Measurements from ENCODE around the gene B9D2. TPM values are rescaled to one million over a fixed set of nuclear protein-coding genes. Genes with fewer than 3 reads are reported as not detected.

Gene B9D2
- polyA plus RNA-seq, 1 of the 3 experiments (the other 2 are of a cell fraction): 13.3 TPM

DNA sequence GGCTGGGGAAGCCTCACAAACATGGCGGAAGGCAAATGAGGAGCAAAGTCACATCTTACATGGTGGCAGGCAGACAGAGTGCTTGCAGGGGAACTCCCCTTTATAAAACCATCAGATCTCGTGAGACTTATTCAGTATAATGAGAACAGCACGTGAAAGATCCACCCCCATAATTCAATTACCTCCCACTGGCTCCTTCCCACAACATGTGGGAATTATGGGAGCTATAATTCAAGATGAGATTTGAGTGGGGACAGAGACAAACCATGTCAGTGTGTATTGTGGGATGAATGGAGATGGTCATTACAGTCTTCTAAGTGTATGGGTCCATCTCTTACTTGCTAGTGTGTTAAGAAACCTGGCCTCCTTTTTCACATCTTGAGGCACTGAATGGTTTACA lies 38.1 kb upstream of the B9D2 start:
- H3K9me3 ChIP-seq: no peaks in the 10 kb centered on the region
- H3K4me3 ChIP-seq (ENCODE audit: low read depth in 2 of 2, low read length in 1 of 2): no peak overlapping the region
- POLR2A ChIA-PET: no interaction called here
- no peak for TF ChIP-seq RAD21 (IDR thresholded peaks at IDR 0.05; ENCODE audit: low read length)
- no peak for TF ChIP-seq CHD2 (IDR thresholded peaks at IDR 0.05; ENCODE audit: low read length, partially characterized antibody)
- TF ChIP-seq, protein P1, sequence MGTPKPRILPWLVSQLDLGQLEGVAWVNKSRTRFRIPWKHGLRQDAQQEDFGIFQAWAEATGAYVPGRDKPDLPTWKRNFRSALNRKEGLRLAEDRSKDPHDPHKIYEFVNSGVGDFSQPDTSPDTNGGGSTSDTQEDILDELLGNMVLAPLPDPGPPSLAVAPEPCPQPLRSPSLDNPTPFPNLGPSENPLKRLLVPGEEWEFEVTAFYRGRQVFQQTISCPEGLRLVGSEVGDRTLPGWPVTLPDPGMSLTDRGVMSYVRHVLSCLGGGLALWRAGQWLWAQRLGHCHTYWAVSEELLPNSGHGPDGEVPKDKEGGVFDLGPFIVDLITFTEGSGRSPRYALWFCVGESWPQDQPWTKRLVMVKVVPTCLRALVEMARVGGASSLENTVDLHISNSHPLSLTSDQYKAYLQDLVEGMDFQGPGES (IDR thresholded peaks at IDR 0.05; ENCODE audit: low read depth, low read length): no peak
- H3K4me1 ChIP-seq (ENCODE audit: control insufficient read depth in 1 of 2, insufficient read depth in 2 of 2, low read depth in 1 of 2, low read length in 1 of 2): peaks cover 5 to 11% of the 10 kb centered on the region in 2 experiments; a peak in 2 of 4 replicates
- no peaks in the 10 kb centered on the region for H3F3A ChIP-seq (replicated peaks; ENCODE audit: insufficient read depth)
- no peak overlapping the region for H2AFZ ChIP-seq (ENCODE audit: low read depth)
- WGBS (ENCODE audit: low lambda C conversion rate): 72% methylated on average over 3 of the region's 3 CpGs
- H3K9ac ChIP-seq: no peak overlapping the region
- H3K79me2 ChIP-seq (ENCODE audit: insufficient read depth): peaks cover 26% of the 10 kb centered on the region
- no peaks in the 10 kb centered on the region for H3K36me3 ChIP-seq (replicated peaks in 1 of 2; ENCODE audit: control insufficient read depth in 1 of 2, insufficient read depth in 2 of 2, low read length in 1 of 2)
- H3K4me2 ChIP-seq: no peak overlapping the region
- CTCF ChIA-PET: interaction anchor here (1.5 kb wide), 1 partner anchor 49 kb away, joined by 5 read pairs; no protein-coding TSS in a partner anchor
- no peak overlapping the region for H3K27ac ChIP-seq (ENCODE audit: low read depth in 2 of 2, low read length in 1 of 2)
- no peaks in the 10 kb centered on the region for H4K20me1 ChIP-seq (ENCODE audit: insufficient read depth)
- no peak for DNase-seq
- no peaks in the 10 kb centered on the region for H3K27me3 ChIP-seq (ENCODE audit: insufficient read depth)
- no peaks in the 10 kb centered on the region for H3K9me2 ChIP-seq

GRCh38 chr19:41401483-41401882 lies 37.5 kb upstream of the B9D2 start:
- peaks cover 5 to 11% of the 10 kb centered on the region in 2 experiments; a peak in 2 of 4 replicates for H3K4me1 ChIP-seq (ENCODE audit: control insufficient read depth in 1 of 2, insufficient read depth in 2 of 2, low read depth in 1 of 2, low read length in 1 of 2)
- no peak overlapping the region for H3K27ac ChIP-seq (ENCODE audit: low read depth in 2 of 2, low read length in 1 of 2)
- H3K27me3 ChIP-seq (ENCODE audit: insufficient read depth): no peaks in the 10 kb centered on the region
- H3K9me3 ChIP-seq: no peaks in the 10 kb centered on the region
- POLR2A ChIA-PET: no interaction called here
- no peak for DNase-seq
- CTCF ChIA-PET: interaction anchor here (1.5 kb wide), 1 partner anchor 49 kb away, joined by 5 read pairs; no protein-coding TSS in a partner anchor
- H3K9ac ChIP-seq: no peak overlapping the region
- H3K9me2 ChIP-seq: no peaks in the 10 kb centered on the region
- H2AFZ ChIP-seq (ENCODE audit: low read depth): no peak overlapping the region
- H3K79me2 ChIP-seq (ENCODE audit: insufficient read depth): peaks cover 30% of the 10 kb centered on the region
- WGBS (ENCODE audit: low lambda C conversion rate): 76% methylated on average over 4 of the region's 4 CpGs
- no peak overlapping the region for H3K4me3 ChIP-seq (ENCODE audit: low read depth in 2 of 2, low read length in 1 of 2)
- no peaks in the 10 kb centered on the region for H3F3A ChIP-seq (replicated peaks; ENCODE audit: insufficient read depth)
- H4K20me1 ChIP-seq (ENCODE audit: insufficient read depth): no peaks in the 10 kb centered on the region
- H3K36me3 ChIP-seq (replicated peaks in 1 of 2; ENCODE audit: control insufficient read depth in 1 of 2, insufficient read depth in 2 of 2, low read length in 1 of 2): no peaks in the 10 kb centered on the region
- TF ChIP-seq FOXJ3 (CRISPR knock-in tag; IDR thresholded peaks at IDR 0.05): no peak
- TF ChIP-seq YY1 (IDR thresholded peaks at IDR 0.05; ENCODE audit: low read depth): no peak
- TF ChIP-seq, protein P2, sequence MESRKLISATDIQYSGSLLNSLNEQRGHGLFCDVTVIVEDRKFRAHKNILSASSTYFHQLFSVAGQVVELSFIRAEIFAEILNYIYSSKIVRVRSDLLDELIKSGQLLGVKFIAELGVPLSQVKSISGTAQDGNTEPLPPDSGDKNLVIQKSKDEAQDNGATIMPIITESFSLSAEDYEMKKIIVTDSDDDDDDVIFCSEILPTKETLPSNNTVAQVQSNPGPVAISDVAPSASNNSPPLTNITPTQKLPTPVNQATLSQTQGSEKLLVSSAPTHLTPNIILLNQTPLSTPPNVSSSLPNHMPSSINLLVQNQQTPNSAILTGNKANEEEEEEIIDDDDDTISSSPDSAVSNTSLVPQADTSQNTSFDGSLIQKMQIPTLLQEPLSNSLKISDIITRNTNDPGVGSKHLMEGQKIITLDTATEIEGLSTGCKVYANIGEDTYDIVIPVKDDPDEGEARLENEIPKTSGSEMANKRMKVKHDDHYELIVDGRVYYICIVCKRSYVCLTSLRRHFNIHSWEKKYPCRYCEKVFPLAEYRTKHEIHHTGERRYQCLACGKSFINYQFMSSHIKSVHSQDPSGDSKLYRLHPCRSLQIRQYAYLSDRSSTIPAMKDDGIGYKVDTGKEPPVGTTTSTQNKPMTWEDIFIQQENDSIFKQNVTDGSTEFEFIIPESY (IDR thresholded peaks at IDR 0.05; ENCODE audit: borderline replicate concordance, low read depth): no peak
- TF ChIP-seq, protein P3, sequence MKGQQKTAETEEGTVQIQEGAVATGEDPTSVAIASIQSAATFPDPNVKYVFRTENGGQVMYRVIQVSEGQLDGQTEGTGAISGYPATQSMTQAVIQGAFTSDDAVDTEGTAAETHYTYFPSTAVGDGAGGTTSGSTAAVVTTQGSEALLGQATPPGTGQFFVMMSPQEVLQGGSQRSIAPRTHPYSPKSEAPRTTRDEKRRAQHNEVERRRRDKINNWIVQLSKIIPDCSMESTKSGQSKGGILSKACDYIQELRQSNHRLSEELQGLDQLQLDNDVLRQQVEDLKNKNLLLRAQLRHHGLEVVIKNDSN (IDR thresholded peaks at IDR 0.05; ENCODE audit: borderline replicate concordance, low read depth): no peak
- TF ChIP-seq GABPA (IDR thresholded peaks at IDR 0.05; ENCODE audit: low read depth): no peak
- TF ChIP-seq RFX5 (IDR thresholded peaks at IDR 0.05; ENCODE audit: low read length): no peak
- TF ChIP-seq, protein P1 (IDR thresholded peaks at IDR 0.05; ENCODE audit: low read depth, low read length): no peak
- no peak for TF ChIP-seq RAD21 (IDR thresholded peaks at IDR 0.05; ENCODE audit: low read length)
- no peak for TF ChIP-seq NFIC (IDR thresholded peaks at IDR 0.05; ENCODE audit: borderline replicate concordance)
- TF ChIP-seq, protein P4, sequence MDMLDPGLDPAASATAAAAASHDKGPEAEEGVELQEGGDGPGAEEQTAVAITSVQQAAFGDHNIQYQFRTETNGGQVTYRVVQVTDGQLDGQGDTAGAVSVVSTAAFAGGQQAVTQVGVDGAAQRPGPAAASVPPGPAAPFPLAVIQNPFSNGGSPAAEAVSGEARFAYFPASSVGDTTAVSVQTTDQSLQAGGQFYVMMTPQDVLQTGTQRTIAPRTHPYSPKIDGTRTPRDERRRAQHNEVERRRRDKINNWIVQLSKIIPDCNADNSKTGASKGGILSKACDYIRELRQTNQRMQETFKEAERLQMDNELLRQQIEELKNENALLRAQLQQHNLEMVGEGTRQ (IDR thresholded peaks at IDR 0.05; ENCODE audit: borderline replicate concordance, low read depth, low read length): no peak
- TF ChIP-seq MXI1 (IDR thresholded peaks at IDR 0.05; ENCODE audit: low read depth, low read length): no peak
- TF ChIP-seq MAX (IDR thresholded peaks at IDR 0.05; ENCODE audit: low read depth): no peak
- TF ChIP-seq JUND (IDR thresholded peaks at IDR 0.05): no peak
- TF ChIP-seq GATA2 (CRISPR knock-in tag; IDR thresholded peaks at IDR 0.05): no peak
- TF ChIP-seq, protein P5, sequence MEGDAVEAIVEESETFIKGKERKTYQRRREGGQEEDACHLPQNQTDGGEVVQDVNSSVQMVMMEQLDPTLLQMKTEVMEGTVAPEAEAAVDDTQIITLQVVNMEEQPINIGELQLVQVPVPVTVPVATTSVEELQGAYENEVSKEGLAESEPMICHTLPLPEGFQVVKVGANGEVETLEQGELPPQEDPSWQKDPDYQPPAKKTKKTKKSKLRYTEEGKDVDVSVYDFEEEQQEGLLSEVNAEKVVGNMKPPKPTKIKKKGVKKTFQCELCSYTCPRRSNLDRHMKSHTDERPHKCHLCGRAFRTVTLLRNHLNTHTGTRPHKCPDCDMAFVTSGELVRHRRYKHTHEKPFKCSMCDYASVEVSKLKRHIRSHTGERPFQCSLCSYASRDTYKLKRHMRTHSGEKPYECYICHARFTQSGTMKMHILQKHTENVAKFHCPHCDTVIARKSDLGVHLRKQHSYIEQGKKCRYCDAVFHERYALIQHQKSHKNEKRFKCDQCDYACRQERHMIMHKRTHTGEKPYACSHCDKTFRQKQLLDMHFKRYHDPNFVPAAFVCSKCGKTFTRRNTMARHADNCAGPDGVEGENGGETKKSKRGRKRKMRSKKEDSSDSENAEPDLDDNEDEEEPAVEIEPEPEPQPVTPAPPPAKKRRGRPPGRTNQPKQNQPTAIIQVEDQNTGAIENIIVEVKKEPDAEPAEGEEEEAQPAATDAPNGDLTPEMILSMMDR (IDR thresholded peaks at IDR 0.05): no peak
- no peak for TF ChIP-seq EZH2phosphoT487 (IDR thresholded peaks at IDR 0.05; ENCODE audit: borderline replicate concordance, low read depth)
- TF ChIP-seq EP300 (IDR thresholded peaks at IDR 0.05; ENCODE audit: borderline replicate concordance in 1 of 2, low read depth in 1 of 2, low read length in 1 of 2): no peak
- H3K4me2 ChIP-seq: no peak overlapping the region

Data from SK-N-SH (cell line).